Prostate gland (tissue), 2 donors: ENCODE results near the gene DTL.

ENCODE experiments used
- CTCF ChIP-seq, 4 experiments: fragments of 200-600 bp in 2 of 4; fragments of 450-650 bp in 2 of 4; sonication (generic) in 2 of 4; IDR thresholded peaks; 1 replicate in 3 of 4; 2 replicates in 1 of 4; pipeline ENCODE4 v1.5.1; 2016 to 2019; ENCODE audit warnings: antibody characterized with exemption in 4 of 4, mild to moderate bottlenecking in 2 of 4, moderate library complexity in 2 of 4
- POLR2A ChIP-seq: fragments of 450-650 bp; IDR thresholded peaks from one replicate; pipeline ENCODE4 v1.6.1; 2016; ENCODE audit warnings: antibody characterized with exemption, mild to moderate bottlenecking
- POLR2AphosphoS5 ChIP-seq: sonication (generic); formaldehyde crosslinking; IDR thresholded peaks from one replicate; pipeline ENCODE4 v1.6.1; 2017; ENCODE audit warnings: antibody characterized with exemption

DNA sequence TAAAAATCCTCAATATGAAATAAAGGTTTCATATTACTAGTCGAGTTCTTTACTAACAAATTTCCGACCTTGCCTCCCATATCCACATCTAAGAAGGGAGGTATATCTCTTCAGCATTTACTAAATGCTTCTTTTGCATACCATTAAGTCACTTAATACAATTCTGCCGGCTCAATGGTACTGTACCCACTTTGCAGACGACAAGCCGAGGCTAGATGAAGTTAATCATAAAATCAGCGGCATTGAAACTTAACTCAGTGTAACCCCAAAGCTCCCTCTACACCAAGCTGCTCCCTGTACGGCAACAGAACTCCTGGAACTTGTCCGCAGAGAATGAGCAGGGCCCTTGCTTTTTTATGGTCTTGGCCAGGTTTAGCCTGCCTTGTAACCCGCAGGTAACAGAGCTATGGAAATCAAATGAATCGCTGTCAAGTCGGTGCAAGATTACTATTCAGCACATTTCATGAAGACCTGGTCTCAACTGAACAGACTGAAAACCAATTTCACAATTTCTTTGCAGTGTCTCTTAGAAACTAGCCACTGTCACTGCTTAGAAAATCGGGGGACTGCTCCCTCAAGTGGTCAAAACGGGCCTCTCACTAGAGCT is 929 bp upstream of the DTL start:
- TF ChIP-seq CTCF (IDR thresholded peaks at IDR 0.05) = no peak
- TF ChIP-seq POLR2A = peak; percentile 4
- no peak for TF ChIP-seq POLR2AphosphoS5
